ENCODE results near the gene REX1BD. TPM values are rescaled to one million over a fixed set of nuclear protein-coding genes. Genes with fewer than 3 reads are reported as not detected.
A peak's percentile ranks its signal among the peaks of the same experiment; 100 is the strongest.

REX1BD gene
- total RNA-seq, 1 experiment from 2014 or later: 72.3 TPM

DNA sequence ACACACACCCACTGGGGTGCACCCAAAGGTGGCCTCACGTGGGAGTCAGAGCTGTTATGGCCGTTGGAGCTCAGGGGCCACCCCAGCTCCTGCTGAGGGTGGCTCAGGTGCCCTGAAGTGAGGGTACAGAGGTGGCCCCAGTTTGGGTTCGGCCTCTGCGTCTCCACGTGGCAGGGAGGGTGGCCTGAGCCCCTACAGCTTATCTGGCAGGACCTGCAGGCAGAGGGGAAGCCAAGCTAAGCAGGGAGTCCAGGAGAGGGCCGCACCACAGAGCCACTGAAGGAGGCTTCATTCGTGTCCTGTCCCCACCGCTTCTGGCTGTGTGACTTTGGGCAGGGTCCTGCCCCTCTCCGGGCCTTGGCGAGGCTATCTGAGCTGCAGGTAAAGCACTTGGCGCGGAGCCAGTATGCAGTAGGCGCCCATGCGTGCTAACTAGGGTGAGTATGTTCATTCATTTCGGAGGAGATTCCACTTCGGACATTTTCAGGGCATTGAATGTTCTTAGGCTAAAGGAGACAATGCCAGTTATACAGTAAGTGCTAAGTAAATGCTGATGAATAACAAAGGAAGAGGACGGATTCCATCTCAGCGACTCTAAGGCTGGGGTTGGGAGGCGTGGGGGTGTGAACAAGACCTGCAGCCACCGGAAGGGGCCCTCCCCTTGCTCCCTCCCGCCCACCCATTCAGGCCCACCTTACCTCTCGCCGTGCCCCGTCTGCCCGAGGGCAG, 4.9 kb downstream of the REX1BD start:
- Histone ChIP-seq H3T11ph (ENCODE audit: low read length) (no peak overlapping the region), H2BK120ac (ENCODE audit: low read depth, low read length, poor library complexity, severe bottlenecking) (no peak overlapping the region), H4K91ac (ENCODE audit: insufficient read length, low read depth, low read length) (no peak overlapping the region), H3K9ac (ENCODE audit: extremely low read depth, insufficient read length, low read length) (peak overlapping the region; percentile 51), H2BK20ac (ENCODE audit: low read depth, low read length, poor library complexity, severe bottlenecking) (no peak overlapping the region), H2BK5ac (ENCODE audit: insufficient read length, low read length) (no peak overlapping the region), H2AK5ac (ENCODE audit: insufficient read length, low read length) (no peak overlapping the region), H3K79me2 (ENCODE audit: insufficient read depth, low read length) (no peaks in the 10 kb centered on the region), H3K23me2 (ENCODE audit: insufficient read length, low read depth, low read length, poor library complexity, severe bottlenecking) (peaks cover 25% of the 10 kb centered on the region), H3K18ac (ENCODE audit: insufficient read length, low read depth, low read length) (peak overlapping the region; percentile 44), H3K14ac (ENCODE audit: insufficient read depth, low read length) (no peak overlapping the region; the same call in 1 of the 2 replicates), H2AFZ (ENCODE audit: low read length) (no peak overlapping the region), H3K4me2 (ENCODE audit: insufficient read depth, insufficient read length, low read length) (peak overlapping the region; percentile 77), H2BK12ac (ENCODE audit: insufficient read length, low read depth, low read length) (no peak overlapping the region), H4K20me1 (ENCODE audit: control insufficient read depth, insufficient read depth, insufficient read length) (no peaks in the 10 kb centered on the region), H3K4ac (ENCODE audit: low read depth, low read length) (no peak overlapping the region), H3K27me3 (ENCODE audit: insufficient read depth, low read length) (no peaks in the 10 kb centered on the region), H3K79me1 (ENCODE audit: insufficient read depth, low read depth, low read length, poor library complexity, severe bottlenecking) (no peaks in the 10 kb centered on the region), H3K9me3 (ENCODE audit: control insufficient read depth, low read depth, low read length) (no peaks in the 10 kb centered on the region), H3K27ac (ENCODE audit: insufficient read length, low read depth, low read length) (no peak overlapping the region), H3K4me1 (ENCODE audit: insufficient read depth, low read length) (peaks cover 8% of the 10 kb centered on the region; the same call in 1 of the 2 replicates), H2BK15ac (ENCODE audit: low read depth, low read length) (no peak overlapping the region), H3K56ac (ENCODE audit: insufficient read length, low read depth, low read length) (no peak overlapping the region), H4K5ac (ENCODE audit: insufficient read length, low read depth, low read length) (no peak overlapping the region), H3K23ac (ENCODE audit: insufficient read length, low read depth, low read length) (no peak overlapping the region), H4K8ac (replicated peaks; ENCODE audit: insufficient read length, low read depth, low read length) (peak overlapping the region; percentile 22)
- H3K4me1 Mint-ChIP-seq: peaks cover 41 to 50% of the 10 kb centered on the region in 2 experiments
- TF ChIP-seq, protein P1, sequence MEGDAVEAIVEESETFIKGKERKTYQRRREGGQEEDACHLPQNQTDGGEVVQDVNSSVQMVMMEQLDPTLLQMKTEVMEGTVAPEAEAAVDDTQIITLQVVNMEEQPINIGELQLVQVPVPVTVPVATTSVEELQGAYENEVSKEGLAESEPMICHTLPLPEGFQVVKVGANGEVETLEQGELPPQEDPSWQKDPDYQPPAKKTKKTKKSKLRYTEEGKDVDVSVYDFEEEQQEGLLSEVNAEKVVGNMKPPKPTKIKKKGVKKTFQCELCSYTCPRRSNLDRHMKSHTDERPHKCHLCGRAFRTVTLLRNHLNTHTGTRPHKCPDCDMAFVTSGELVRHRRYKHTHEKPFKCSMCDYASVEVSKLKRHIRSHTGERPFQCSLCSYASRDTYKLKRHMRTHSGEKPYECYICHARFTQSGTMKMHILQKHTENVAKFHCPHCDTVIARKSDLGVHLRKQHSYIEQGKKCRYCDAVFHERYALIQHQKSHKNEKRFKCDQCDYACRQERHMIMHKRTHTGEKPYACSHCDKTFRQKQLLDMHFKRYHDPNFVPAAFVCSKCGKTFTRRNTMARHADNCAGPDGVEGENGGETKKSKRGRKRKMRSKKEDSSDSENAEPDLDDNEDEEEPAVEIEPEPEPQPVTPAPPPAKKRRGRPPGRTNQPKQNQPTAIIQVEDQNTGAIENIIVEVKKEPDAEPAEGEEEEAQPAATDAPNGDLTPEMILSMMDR (conservative IDR thresholded peaks at IDR 0.05): no peak
- H3K36me3 Mint-ChIP-seq (ENCODE audit: insufficient read depth in 1 of 3, low read depth in 3 of 3): peaks cover 3 to 16% (median 5%) of the 10 kb centered on the region in 3 experiments; a peak in 5 of 7 replicates
- peak; percentile 78 for DNase-seq
- H3K9me3 Mint-ChIP-seq: no peaks in the 10 kb centered on the region; a peak in 1 of 5 replicates
- H3K27ac Mint-ChIP-seq: peak overlapping the region in 2 of 3 experiments; percentile 37 to 49; a peak in 5 of 7 replicates
- peaks cover 14% of the 10 kb centered on the region for H3K27me3 Mint-ChIP-seq (ENCODE audit: low read depth)
- peak overlapping the region; percentile 51 to 77 for H3K4me3 Mint-ChIP-seq
- WGBS (ENCODE audit: extremely low coverage, insufficient read length, low lambda C conversion rate): no CpG with 5 or more reads among the region's 25 CpGs

Data from H9 (cell line).